ENCODE measurements around the gene CAMK2N2.

DNA sequence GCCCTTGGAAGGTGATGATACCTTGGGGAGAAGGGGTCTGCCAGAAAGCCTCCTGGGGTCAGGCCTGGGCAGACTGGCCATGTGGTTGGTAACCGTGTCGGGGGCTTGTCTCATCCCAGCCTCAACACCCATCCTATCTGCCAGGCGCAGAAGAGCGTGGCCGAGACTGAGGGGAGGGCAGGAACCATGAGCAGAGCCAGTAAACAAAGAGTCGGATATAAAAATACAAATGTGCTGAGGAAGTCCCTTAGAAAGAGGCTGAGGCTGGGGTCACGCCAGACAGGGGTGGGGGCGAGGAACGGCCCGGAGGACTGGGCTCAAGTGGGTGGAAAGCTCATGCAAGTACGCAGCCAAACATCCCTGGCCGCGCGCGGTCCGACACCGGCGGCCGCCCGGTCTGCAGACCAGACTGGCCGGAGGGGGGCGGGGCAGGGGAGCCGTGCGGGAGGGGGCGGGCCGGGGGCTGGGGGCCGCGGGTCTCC is 1.9 kb downstream of the CAMK2N2 start:
- TF ChIP-seq LEF1 (IDR thresholded peaks at IDR 0.05; ENCODE audit: borderline replicate concordance) (no peak), CTBP1 (IDR thresholded peaks at IDR 0.05; ENCODE audit: borderline replicate concordance) (no peak), FOXK2 (IDR thresholded peaks at IDR 0.05) (no peak)

Measured in HEK293T (cell line).